K562 (cell line): Measurements from ENCODE around the gene PCSK7. TPM values are rescaled to one million over a fixed set of nuclear protein-coding genes. Genes with fewer than 3 reads are reported as not detected.
A peak's percentile ranks its signal among the peaks of the same experiment; 100 is the strongest.

ENCODE experiments used
- ARNT ChIP-seq, 2 experiments: fragments of 450-650 bp; IDR thresholded peaks; 2 replicates each; pipeline ENCODE4 v1.6.1; 2016; ENCODE audit warnings: mild to moderate bottlenecking in 1 of 2
- CCNT2 ChIP-seq: IDR thresholded peaks from 2 replicates; pipeline ENCODE4 v1.6.1; 2011; ENCODE audit warnings: borderline replicate concordance, low read depth, mild to moderate bottlenecking, moderate library complexity, mixed read lengths, low read length; ENCODE audit not compliant: insufficient read length; ENCODE audit errors: extremely low read depth
- LEF1 ChIP-seq: fragments of 450-650 bp; IDR thresholded peaks from 2 replicates; pipeline ENCODE4 v1.6.1; 2016; ENCODE audit warnings: mild to moderate bottlenecking
- MXI1 ChIP-seq: IDR thresholded peaks from 2 replicates; pipeline ENCODE4 v1.6.1; 2011; ENCODE audit warnings: low read depth, mild to moderate bottlenecking, improper control_type of control experiment, low read length
- NCOA2 ChIP-seq, 2 experiments: fragments of 450-650 bp; IDR thresholded peaks; 2 replicates each; pipeline ENCODE4 v1.6.1; 2018; ENCODE audit warnings: mild to moderate bottlenecking in 2 of 2, moderate library complexity in 1 of 2; ENCODE audit not compliant: partially characterized antibody in 2 of 2
- NEUROD1 ChIP-seq: fragments of 150-350 bp; IDR thresholded peaks from 2 replicates; pipeline ENCODE4 v1.6.1; 2014; ENCODE audit warnings: borderline replicate concordance, low read length, low read depth; ENCODE audit not compliant: partially characterized antibody
- RNF2 ChIP-seq: sonication (generic); IDR thresholded peaks from 2 replicates; pipeline ENCODE4 v1.6.1; 2016
- SIN3A ChIP-seq, 2 experiments: fragments of 150-350 bp in 1 of 2; IDR thresholded peaks; 2 replicates each; pipeline ENCODE4 v1.6.1; 2011 to 2016; ENCODE audit warnings: borderline replicate concordance in 2 of 2, low read depth in 2 of 2, low read length in 2 of 2, mild to moderate bottlenecking in 2 of 2, moderate library complexity in 2 of 2; ENCODE audit not compliant: control insufficient read depth in 1 of 2
- TAL1 ChIP-seq: fragments of 450-650 bp; IDR thresholded peaks from 2 replicates; pipeline ENCODE4 v1.6.1; 2016; ENCODE audit warnings: mild to moderate bottlenecking
- ZNF212 ChIP-seq: fragments of 450-650 bp; formaldehyde crosslinking; IDR thresholded peaks from 2 replicates; pipeline ENCODE4 v1.4.0; 2020; ENCODE audit warnings: mild to moderate bottlenecking
- polyA plus RNA-seq, 8 experiments: library from polyadenylated mRNA; depleted of rRNA in 4 of 8; stranded (reverse) in 5 of 8; unstranded in 3 of 8; fragments of >200 nt; fragmentation: Nextera tagmentation in 2 of 8; fragmentation: Illumina TruSeq in 1 of 8; extraction: Ambion mirVana in 2 of 8; extraction: Trizol in 1 of 8; gene quantifications; 2 replicates each; pipeline versions ENCODE4 v1.2.1 to v1.2.3, GENCODE V29; 2011 to 2014; ENCODE audit warnings: inconsistent platforms in 1 of 8, missing spikeins in 1 of 8
- total RNA-seq, 7 experiments: library from RNA; depleted of rRNA in 6 of 7; stranded (reverse); fragments of >200 nt in 6 of 7; fragmentation: Illumina TruSeq in 2 of 7; extraction: Trizol in 2 of 7; gene quantifications; 2 replicates each; pipeline versions ENCODE4 v1.2.1 to v1.2.3, GENCODE V29; 2011 to 2021; ENCODE audit warnings: low replicate concordance in 1 of 7
- TF ChIP-seq, protein P1 (sequence below): fragments of 450-650 bp; IDR thresholded peaks from 2 replicates; pipeline ENCODE4 v1.6.1; 2016
- TF ChIP-seq, protein P2 (sequence below), 2 experiments: fragments of 150-350 bp in 1 of 2; IDR thresholded peaks; 2 replicates each; pipeline ENCODE4 v1.6.1; 2012 to 2016; ENCODE audit warnings: low read depth in 2 of 2, low read length in 2 of 2, mild to moderate bottlenecking in 1 of 2, moderate library complexity in 1 of 2
- TF ChIP-seq, protein P3 (sequence below), 2 experiments: fragments of 450-650 bp; IDR thresholded peaks; 2 replicates each; pipeline ENCODE4 v1.6.1; 2016; ENCODE audit warnings: mild to moderate bottlenecking in 2 of 2, borderline replicate concordance in 1 of 2, low read depth in 1 of 2, moderate library complexity in 1 of 2

PCSK7 gene
- total and polyA plus RNA-seq, 9 of the 15 experiments (the other 6 are each of a cell fraction or from before 2014, with no cell fraction given) = 3.1 to 29.2 (median 15.6) TPM

DNA sequence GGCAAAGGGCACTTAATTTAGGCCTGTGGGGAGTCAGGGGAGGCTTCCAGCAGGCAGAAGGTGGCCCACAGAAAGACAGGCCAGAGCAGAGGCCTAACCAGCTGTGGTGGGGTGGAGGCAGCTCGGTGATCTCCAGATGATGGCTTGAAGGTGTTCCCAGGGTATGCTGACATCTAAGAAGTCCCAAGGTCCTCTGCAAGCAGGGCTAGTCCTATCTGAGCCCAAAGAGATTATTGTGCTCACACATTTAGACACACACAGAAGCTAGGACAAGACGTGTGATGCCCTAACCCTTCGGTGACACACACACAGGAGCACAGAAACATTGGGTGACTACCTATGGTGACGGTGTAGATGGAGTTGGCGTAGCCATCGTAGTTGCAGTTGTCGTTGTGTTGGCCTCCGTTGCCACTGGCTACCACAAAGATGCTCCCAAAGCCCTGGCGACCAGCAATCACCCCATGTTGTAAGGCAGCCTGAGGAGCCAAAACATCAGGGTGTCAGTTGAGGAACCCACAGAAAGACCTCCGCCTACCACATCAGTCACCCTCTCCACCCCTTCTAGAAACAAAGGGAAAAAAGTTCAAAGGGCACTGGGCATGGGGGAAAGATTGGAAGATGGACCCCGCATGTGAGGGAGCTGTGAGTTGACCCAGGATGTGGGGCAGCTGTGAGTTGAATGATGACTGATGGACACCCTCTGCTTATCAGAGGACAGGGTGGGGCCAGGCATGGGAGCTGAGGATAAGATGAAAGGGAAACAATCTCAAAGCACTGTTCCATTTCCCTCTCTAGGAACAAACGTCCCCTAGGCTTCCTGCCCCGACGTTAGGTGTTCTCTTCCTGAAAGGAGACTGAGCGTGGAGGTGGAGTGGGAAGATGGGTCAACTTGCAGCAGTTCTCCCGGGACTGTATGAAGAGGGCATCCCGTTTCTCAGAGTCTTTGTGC is 7.9 kb downstream of the PCSK7 start (continued):
- TF ChIP-seq SIN3A (IDR thresholded peaks at IDR 0.05; ENCODE audit: borderline replicate concordance in 2 of 2, control insufficient read depth in 1 of 2, low read depth in 2 of 2, low read length in 2 of 2) (peak in 1 of 2 experiments; percentile 61; a peak in 1 of 4 replicates), MXI1 (0 out of 2 replicates have a peak, but pooled peaks have one; percentile 8), NEUROD1 (peak; percentile 28), ZNF212 (CRISPR knock-in tag) (no peak), ARNT (IDR thresholded peaks at IDR 0.05) (peak; percentile 56 to 60; a peak in 1 of 4 replicates), RNF2 (peak; percentile 29; the same call in 1 of the 2 replicates), TAL1 (peak; percentile 97), CCNT2 (peak; percentile 85), LEF1 (peak; percentile 88), NCOA2 (IDR thresholded peaks at IDR 0.05; ENCODE audit: partially characterized antibody in 2 of 2) (no peak)
- TF ChIP-seq, protein P1, sequence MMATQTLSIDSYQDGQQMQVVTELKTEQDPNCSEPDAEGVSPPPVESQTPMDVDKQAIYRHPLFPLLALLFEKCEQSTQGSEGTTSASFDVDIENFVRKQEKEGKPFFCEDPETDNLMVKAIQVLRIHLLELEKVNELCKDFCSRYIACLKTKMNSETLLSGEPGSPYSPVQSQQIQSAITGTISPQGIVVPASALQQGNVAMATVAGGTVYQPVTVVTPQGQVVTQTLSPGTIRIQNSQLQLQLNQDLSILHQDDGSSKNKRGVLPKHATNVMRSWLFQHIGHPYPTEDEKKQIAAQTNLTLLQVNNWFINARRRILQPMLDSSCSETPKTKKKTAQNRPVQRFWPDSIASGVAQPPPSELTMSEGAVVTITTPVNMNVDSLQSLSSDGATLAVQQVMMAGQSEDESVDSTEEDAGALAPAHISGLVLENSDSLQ = peak; percentile 90
- TF ChIP-seq, protein P2, sequence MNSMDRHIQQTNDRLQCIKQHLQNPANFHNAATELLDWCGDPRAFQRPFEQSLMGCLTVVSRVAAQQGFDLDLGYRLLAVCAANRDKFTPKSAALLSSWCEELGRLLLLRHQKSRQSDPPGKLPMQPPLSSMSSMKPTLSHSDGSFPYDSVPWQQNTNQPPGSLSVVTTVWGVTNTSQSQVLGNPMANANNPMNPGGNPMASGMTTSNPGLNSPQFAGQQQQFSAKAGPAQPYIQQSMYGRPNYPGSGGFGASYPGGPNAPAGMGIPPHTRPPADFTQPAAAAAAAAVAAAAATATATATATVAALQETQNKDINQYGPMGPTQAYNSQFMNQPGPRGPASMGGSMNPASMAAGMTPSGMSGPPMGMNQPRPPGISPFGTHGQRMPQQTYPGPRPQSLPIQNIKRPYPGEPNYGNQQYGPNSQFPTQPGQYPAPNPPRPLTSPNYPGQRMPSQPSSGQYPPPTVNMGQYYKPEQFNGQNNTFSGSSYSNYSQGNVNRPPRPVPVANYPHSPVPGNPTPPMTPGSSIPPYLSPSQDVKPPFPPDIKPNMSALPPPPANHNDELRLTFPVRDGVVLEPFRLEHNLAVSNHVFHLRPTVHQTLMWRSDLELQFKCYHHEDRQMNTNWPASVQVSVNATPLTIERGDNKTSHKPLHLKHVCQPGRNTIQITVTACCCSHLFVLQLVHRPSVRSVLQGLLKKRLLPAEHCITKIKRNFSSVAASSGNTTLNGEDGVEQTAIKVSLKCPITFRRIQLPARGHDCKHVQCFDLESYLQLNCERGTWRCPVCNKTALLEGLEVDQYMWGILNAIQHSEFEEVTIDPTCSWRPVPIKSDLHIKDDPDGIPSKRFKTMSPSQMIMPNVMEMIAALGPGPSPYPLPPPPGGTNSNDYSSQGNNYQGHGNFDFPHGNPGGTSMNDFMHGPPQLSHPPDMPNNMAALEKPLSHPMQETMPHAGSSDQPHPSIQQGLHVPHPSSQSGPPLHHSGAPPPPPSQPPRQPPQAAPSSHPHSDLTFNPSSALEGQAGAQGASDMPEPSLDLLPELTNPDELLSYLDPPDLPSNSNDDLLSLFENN (IDR thresholded peaks at IDR 0.05; ENCODE audit: low read depth in 2 of 2, low read length in 2 of 2) = peak in 1 of 2 experiments; percentile 89; a peak in 2 of 4 replicates
- TF ChIP-seq, protein P3, sequence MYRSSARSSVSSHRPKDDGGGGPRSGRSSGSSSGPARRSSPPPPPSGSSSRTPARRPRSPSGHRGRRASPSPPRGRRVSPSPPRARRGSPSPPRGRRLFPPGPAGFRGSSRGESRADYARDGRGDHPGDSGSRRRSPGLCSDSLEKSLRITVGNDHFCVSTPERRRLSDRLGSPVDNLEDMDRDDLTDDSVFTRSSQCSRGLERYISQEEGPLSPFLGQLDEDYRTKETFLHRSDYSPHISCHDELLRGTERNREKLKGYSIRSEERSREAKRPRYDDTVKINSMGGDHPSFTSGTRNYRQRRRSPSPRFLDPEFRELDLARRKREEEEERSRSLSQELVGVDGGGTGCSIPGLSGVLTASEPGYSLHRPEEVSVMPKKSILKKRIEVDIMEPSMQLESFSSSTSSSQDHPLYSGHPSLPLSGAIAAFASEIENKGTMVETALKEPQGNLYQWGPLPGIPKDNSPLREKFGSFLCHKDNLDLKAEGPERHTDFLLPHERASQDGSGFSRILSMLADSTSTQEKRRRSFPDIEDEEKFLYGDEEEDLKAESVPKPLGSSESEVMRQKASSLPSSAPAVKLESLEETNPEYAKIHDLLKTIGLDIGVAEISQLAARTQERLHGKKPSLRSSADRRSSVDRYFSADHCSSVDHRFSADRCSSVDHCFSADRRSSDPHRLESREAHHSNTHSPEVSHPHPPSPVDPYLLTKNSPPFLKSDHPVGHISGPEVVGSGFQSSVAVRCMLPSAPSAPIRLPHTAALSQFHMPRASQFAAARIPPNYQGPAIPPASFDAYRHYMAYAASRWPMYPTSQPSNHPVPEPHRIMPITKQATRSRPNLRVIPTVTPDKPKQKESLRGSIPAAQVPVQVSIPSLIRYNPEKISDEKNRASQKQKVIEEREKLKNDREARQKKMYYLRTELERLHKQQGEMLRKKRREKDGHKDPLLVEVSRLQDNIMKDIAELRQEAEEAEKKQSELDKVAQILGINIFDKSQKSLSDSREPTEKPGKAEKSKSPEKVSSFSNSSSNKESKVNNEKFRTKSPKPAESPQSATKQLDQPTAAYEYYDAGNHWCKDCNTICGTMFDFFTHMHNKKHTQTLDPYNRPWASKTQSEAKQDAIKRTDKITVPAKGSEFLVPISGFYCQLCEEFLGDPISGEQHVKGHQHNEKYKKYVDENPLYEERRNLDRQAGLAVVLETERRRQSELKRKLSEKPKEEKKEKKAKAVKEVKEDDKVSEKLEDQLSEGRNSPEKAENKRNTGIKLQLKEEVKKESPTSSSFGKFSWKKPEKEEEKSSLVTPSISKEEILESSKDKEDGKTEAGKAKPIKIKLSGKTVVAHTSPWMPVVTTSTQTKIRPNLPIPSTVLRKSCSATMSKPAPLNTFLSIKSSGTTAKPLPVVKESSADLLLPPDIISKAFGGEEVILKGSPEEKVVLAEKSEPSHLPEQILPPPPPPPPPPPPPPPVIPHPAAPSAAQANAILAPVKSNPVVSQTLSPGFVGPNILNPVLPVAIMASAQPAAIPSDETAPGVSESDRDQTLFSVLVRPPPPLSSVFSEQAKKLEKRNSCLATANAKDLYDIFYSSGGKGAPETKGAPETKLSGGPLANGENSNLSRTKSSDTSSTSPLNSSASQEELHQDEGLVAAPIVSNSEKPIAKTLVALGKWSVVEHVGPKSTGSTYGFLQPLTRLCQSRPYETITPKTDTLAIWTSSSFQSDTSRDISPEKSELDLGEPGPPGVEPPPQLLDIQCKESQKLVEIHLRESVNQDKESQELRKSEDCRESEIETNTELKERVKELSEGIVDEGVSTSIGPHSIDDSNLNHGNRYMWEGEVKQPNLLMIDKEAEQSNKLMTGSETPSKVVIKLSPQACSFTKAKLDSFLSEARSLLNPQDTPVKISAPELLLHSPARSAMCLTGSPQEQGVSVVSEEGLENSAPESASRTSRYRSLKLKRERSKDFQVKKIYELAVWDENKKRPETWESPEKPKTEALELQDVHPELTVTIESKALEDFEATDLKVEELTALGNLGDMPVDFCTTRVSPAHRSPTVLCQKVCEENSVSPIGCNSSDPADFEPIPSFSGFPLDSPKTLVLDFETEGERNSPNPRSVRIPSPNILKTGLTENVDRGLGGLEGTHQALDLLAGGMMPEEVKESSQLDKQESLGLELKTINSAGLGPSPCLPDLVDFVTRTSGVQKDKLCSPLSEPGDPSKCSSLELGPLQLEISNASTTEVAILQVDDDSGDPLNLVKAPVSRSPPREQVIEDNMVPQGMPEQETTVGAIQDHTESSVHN (IDR thresholded peaks at IDR 0.05; ENCODE audit: borderline replicate concordance in 1 of 2, low read depth in 1 of 2) = no peak
